ENCODE measurements around the gene GNA12. TPM values are rescaled to one million over a fixed set of nuclear protein-coding genes. Genes with fewer than 3 reads are reported as not detected.

GNA12 gene
- total RNA-seq, 1 experiment from 2014 or later = 15.0 TPM

Other genes with a start within 250 kb of the GNA12 start
- gene TTYH3, start 212.3 kb downstream of the GNA12 start, total RNA-seq (2014; rRNA removed) = 25.0 and 41.4 TPM in 2 replicates
- 0.75 TPM in 1 of 2 replicates, not detected in the other for gene AMZ1, start 156.1 kb downstream of the GNA12 start, total RNA-seq (2014; rRNA removed)
- gene CARD11, start 199.6 kb upstream of the GNA12 start, total RNA-seq (2014; rRNA removed) = not detected in 2 replicates

Measured in PC-3 (cell line).